Kidney epithelial cell (primary cell): ENCODE measurements around the gene GPRC5D. TPM values are rescaled to one million over a fixed set of nuclear protein-coding genes. Genes with fewer than 3 reads are reported as not detected.

Source experiments
- DNase-seq: peaks from one replicate; pipeline ENCODE4 v3.0.0-alpha.2; 2010; ENCODE audit warnings: low read depth
- H3K27me3 ChIP-seq: 2 replicates; pipeline ENCODE4 v1.6.0; 2011; ENCODE audit warnings: low read length; ENCODE audit not compliant: control insufficient read depth, insufficient read depth
- H3K36me3 ChIP-seq: 2 replicates; pipeline ENCODE4 v1.5.1; 2011; ENCODE audit warnings: low read length; ENCODE audit not compliant: control insufficient read depth, insufficient read depth
- H3K4me3 ChIP-seq: 2 replicates; pipeline ENCODE4 v1.5.1; 2011; ENCODE audit warnings: low read depth, mild to moderate bottlenecking, control low read depth, low read length
- CTCF ChIP-seq: IDR thresholded peaks from 2 replicates; pipeline ENCODE4 v1.5.1; 2011; ENCODE audit warnings: mild to moderate bottlenecking, moderate library complexity, low read length, control low read depth, inconsistent platforms; ENCODE audit not compliant: insufficient read depth, poor library complexity, severe bottlenecking
- total RNA-seq: library from RNA; depleted of rRNA; stranded (reverse); fragments of >200 nt; gene quantifications from 2 replicates; pipeline ENCODE4 v1.2.3, GENCODE V29; 2015

The GPRC5D gene
- total RNA-seq, 1 donor from 2014 or later: not detected

GRCh38 chr12:12993367-12993766 lies 41.4 kb upstream of the GPRC5D start:
- no peak overlapping the region for H3K4me3 ChIP-seq
- no peak for TF ChIP-seq CTCF

GRCh38 chr12:12992418-12993130 lies 40.6 kb upstream of the GPRC5D start:
- no peak for TF ChIP-seq CTCF
- H3K36me3 ChIP-seq: no peaks in the 10 kb centered on the region
- no peaks in the 10 kb centered on the region for H3K27me3 ChIP-seq
- H3K4me3 ChIP-seq: no peak overlapping the region
- peak; percentile 86 for DNase-seq

More at GRCh38 chr12:12993367-12993766, 41.4 kb upstream of the GPRC5D start:
- H3K27me3 ChIP-seq: no peaks in the 10 kb centered on the region
- DNase-seq: no peak
- no peaks in the 10 kb centered on the region for H3K36me3 ChIP-seq

- peaks cover 2% of the 10 kb centered on the region for H3K36me3 ChIP-seq
- DNase-seq: no peak
- no peak overlapping the region for H3K4me3 ChIP-seq
- TF ChIP-seq CTCF: no peak
- H3K27me3 ChIP-seq: no peaks in the 10 kb centered on the region
Observed at GRCh38 chr12:12990700-12991468, 38.9 kb upstream of the GPRC5D start.

- Histone ChIP-seq H3K36me3 (peaks cover 2% of the 10 kb centered on the region), H3K4me3 (no peak overlapping the region), H3K27me3 (no peaks in the 10 kb centered on the region)
- TF ChIP-seq CTCF: no peak
- DNase-seq: no peak
Observed at GRCh38 chr12:12987421-12987820, 35.5 kb upstream of the GPRC5D start.

- TF ChIP-seq CTCF: no peak
- Histone ChIP-seq H3K27me3 (no peaks in the 10 kb centered on the region), H3K4me3 (no peak overlapping the region), H3K36me3 (peaks cover 2% of the 10 kb centered on the region)
- DNase-seq: no peak
Observed at GRCh38 chr12:12986775-12987331, 34.9 kb upstream of the GPRC5D start.
